Activated naive CD8-positive, alpha-beta T cell (primary cell): ENCODE data around the gene ALPP.
"Not testable (repeated sequence)": the region's sequence is repeated elsewhere in the genome, so short reads cannot be mapped to it uniquely, and the experiment has no call there.

Experiments
- H3K27ac Mint-ChIP-seq: one replicate; pipeline ENCODE4 v1.8.0; 2021; ENCODE audit warnings: mixed read lengths
- H3K27me3 Mint-ChIP-seq: one replicate; pipeline ENCODE4 v1.8.0; 2021; ENCODE audit warnings: mixed read lengths
- H3K36me3 Mint-ChIP-seq: one replicate; pipeline ENCODE4 v1.8.0; 2021; ENCODE audit warnings: mixed read lengths
- H3K4me1 Mint-ChIP-seq: one replicate; pipeline ENCODE4 v1.8.0; 2021; ENCODE audit warnings: low read depth, mixed read lengths
- H3K4me3 Mint-ChIP-seq: one replicate; pipeline ENCODE4 v1.8.0; 2021; ENCODE audit warnings: mild to moderate bottlenecking, mixed read lengths
- H3K9me3 Mint-ChIP-seq: one replicate; pipeline ENCODE4 v1.8.0; 2021; ENCODE audit warnings: low read depth, mixed read lengths

Gene ALPP

GRCh38 chr2:232423407-232423806 is 44.9 kb downstream of the ALPP start:
- H3K9me3 Mint-ChIP-seq, H3K4me3 Mint-ChIP-seq, H3K27ac Mint-ChIP-seq, H3K4me1 Mint-ChIP-seq, H3K36me3 Mint-ChIP-seq, H3K27me3 Mint-ChIP-seq: not testable (repeated sequence)

- Mint-ChIP-seq H3K9me3 (no peaks in the 10 kb centered on the region), H3K27ac (no peak overlapping the region), H3K4me3 (no peak overlapping the region), H3K36me3 (no peaks in the 10 kb centered on the region), H3K4me1 (no peaks in the 10 kb centered on the region), H3K27me3 (no peaks in the 10 kb centered on the region)
Observed at GRCh38 chr2:232431705-232432590, 53.4 kb downstream of the ALPP start.
